GM18502 (cell line): ENCODE measurements around the gene PTGIS.
"Not testable (repeated sequence)": the region's sequence is repeated elsewhere in the genome, so short reads cannot be mapped to it uniquely, and the experiment has no call there.

ENCODE experiments used
- ATAC-seq: cut with Tn5 transposase; IDR thresholded peaks from one replicate; pipeline ENCODE4 v1.9.1; 2021; ENCODE audit warnings: mild to moderate bottlenecking; ENCODE audit not compliant: unreplicated experiment, poor library complexity

Gene PTGIS

GRCh38 chr20:49581482-49581881, 13.5 kb upstream of the PTGIS start:
- no peak for ATAC-seq

- no peak for ATAC-seq
Measured at GRCh38 chr20:49580813-49581174, 12.9 kb upstream of the PTGIS start.

- no peak for ATAC-seq
Measured at GRCh38 chr20:49579874-49580812, 12.2 kb upstream of the PTGIS start.

GRCh38 chr20:49579195-49579594, 11.3 kb upstream of the PTGIS start:
- no peak for ATAC-seq

GRCh38 chr20:49578436-49578835, 10.5 kb upstream of the PTGIS start:
- no peak for ATAC-seq

GRCh38 chr20:49575551-49576060, 7.7 kb upstream of the PTGIS start:
- no peak for ATAC-seq

GRCh38 chr20:49573900-49574416, 6.0 kb upstream of the PTGIS start:
- no peak for ATAC-seq

GRCh38 chr20:49572857-49573256, 4.9 kb upstream of the PTGIS start:
- ATAC-seq: no peak

- ATAC-seq: no peak
Measured at GRCh38 chr20:49571553-49571835, 3.6 kb upstream of the PTGIS start.

- ATAC-seq: no peak
Measured at GRCh38 chr20:49570828-49571552, 3.1 kb upstream of the PTGIS start.

GRCh38 chr20:49570161-49570827, 2.4 kb upstream of the PTGIS start:
- no peak for ATAC-seq

- ATAC-seq: no peak
Measured at GRCh38 chr20:49569411-49570115, 1.6 kb upstream of the PTGIS start.

- ATAC-seq: no peak
Measured at GRCh38 chr20:49568278-49569151, 578 bp upstream of the PTGIS start.

GRCh38 chr20:49566401-49567364, 1.3 kb downstream of the PTGIS start:
- ATAC-seq: no peak

- not testable (repeated sequence) for ATAC-seq
Measured at GRCh38 chr20:49564991-49565390, 2.9 kb downstream of the PTGIS start.

- no peak for ATAC-seq
Measured at GRCh38 chr20:49563015-49563980, 4.6 kb downstream of the PTGIS start.
